Panc1 (cell line): ENCODE results near the gene NHEJ1. TPM values are rescaled to one million over a fixed set of nuclear protein-coding genes. Genes with fewer than 3 reads are reported as not detected.

Experiments used
- ATAC-seq: fragments of 200-7000 bp; cut with Tn5 transposase; 2 replicates; pipeline ENCODE4 v1.9.1; 2020; ENCODE audit warnings: mild to moderate bottlenecking, moderate library complexity
- BruUV-seq: library from RNA; stranded (reverse); fragments of 400-500 nt; replicated peaks from 2 replicates; lab custom pipeline; 2021; lab: Mats Ljungman, UMichigan
- CTCF ChIA-PET: fragments of 300-600 bp; sonication (Branson Sonifier 250); formaldehyde crosslinking; loops from one replicate; lab custom pipeline; 2022; ENCODE audit warnings: antibody characterized with exemption; lab: Charles Lee
- POLR2A ChIA-PET: fragments of 300-600 bp; sonication (Branson Sonifier 250); formaldehyde crosslinking; loops from one replicate; lab custom pipeline; 2022; ENCODE audit warnings: antibody characterized with exemption; lab: Charles Lee
- DNase-seq: peaks from one replicate; pipeline ENCODE4 v3.0.0-alpha.2; 2010; ENCODE audit warnings: low read depth, low spot score
- H3K27ac ChIP-seq: 2 replicates; pipeline ENCODE4 v1.5.1; 2011; ENCODE audit warnings: mild to moderate bottlenecking, low read length, inconsistent platforms
- H3K27me3 ChIP-seq: fragments of 200-500 bp; sonication (Bioruptor generic); 2 replicates; pipeline ENCODE4 v1.6.0; 2014; ENCODE audit warnings: low read length, inconsistent platforms; ENCODE audit not compliant: control insufficient read depth, insufficient read depth
- H3K36me3 ChIP-seq: fragments of 200-500 bp; sonication (Bioruptor generic); 2 replicates; pipeline ENCODE4 v1.5.1; 2014; ENCODE audit warnings: inconsistent platforms, mild to moderate bottlenecking, low read length, moderate library complexity; ENCODE audit not compliant: control insufficient read depth, insufficient read depth
- H3K4me1 ChIP-seq: 2 replicates; pipeline ENCODE4 v1.5.1; 2011; ENCODE audit warnings: inconsistent platforms, mild to moderate bottlenecking, low read length, moderate library complexity; ENCODE audit not compliant: control insufficient read depth, insufficient read depth
- H3K4me3 ChIP-seq, 2 experiments: 2 replicates each; pipeline ENCODE4 v1.5.1; 2011 to 2012; ENCODE audit warnings: low read depth in 2 of 2, low read length in 2 of 2, mild to moderate bottlenecking in 2 of 2, inconsistent platforms in 1 of 2, moderate library complexity in 1 of 2
- H3K9me3 ChIP-seq: fragments of 200-500 bp; sonication (Bioruptor generic); 2 replicates; pipeline ENCODE4 v1.5.1; 2014; ENCODE audit warnings: low read depth, mild to moderate bottlenecking, inconsistent platforms, low read length, moderate library complexity; ENCODE audit not compliant: control insufficient read depth, insufficient read depth
- CTCF ChIP-seq: fragments of 450-650 bp; IDR thresholded peaks from 2 replicates; pipeline ENCODE4 v1.5.1; 2017; ENCODE audit warnings: mild to moderate bottlenecking
- POLR2AphosphoS5 ChIP-seq: IDR thresholded peaks from 2 replicates; pipeline ENCODE4 v1.6.1; 2012; ENCODE audit warnings: mild to moderate bottlenecking, low read depth, low read length, moderate library complexity
- SIN3A ChIP-seq: IDR thresholded peaks from 2 replicates; pipeline ENCODE4 v1.6.1; 2012; ENCODE audit warnings: low read depth, mild to moderate bottlenecking, low read length, moderate library complexity, borderline replicate concordance; ENCODE audit not compliant: insufficient read depth
- TCF7L2 ChIP-seq: IDR thresholded peaks from 2 replicates; pipeline ENCODE4 v1.6.1; 2011; ENCODE audit warnings: mild to moderate bottlenecking, low read depth, low read length, inconsistent platforms
- in situ Hi-C: cut with HindIII; loops from 2 replicates; pipeline ENCODE4 v1.10.0; 2016; ENCODE audit warnings: low sequenced_read_pairs, low pct_unique_long_range_greater_than_20kb
- intact Hi-C: fragments of 100-400 bp; cut with micrococcal nuclease; formaldehyde crosslinking; loops from one replicate; pipeline ENCODE4 v1.10.0; 2022; ENCODE audit not compliant: unreplicated experiment
- total RNA-seq: library from RNA; stranded (reverse); gene quantifications from one replicate; pipeline ENCODE4 v1.2.1, GENCODE V29; 2021; ENCODE audit not compliant: unreplicated experiment
- TF ChIP-seq, protein P1 (sequence below), 2 experiments: IDR thresholded peaks; 2 replicates each; pipeline ENCODE4 v1.6.1; 2011 to 2012; ENCODE audit warnings: low read depth in 2 of 2, control low read depth in 1 of 2, low read length in 1 of 2, mild to moderate bottlenecking in 1 of 2, moderate library complexity in 1 of 2; ENCODE audit not compliant: insufficient read depth in 1 of 2

The NHEJ1 gene
- total RNA-seq, 1 experiment from 2014 or later, result 18.2 TPM

DNA sequence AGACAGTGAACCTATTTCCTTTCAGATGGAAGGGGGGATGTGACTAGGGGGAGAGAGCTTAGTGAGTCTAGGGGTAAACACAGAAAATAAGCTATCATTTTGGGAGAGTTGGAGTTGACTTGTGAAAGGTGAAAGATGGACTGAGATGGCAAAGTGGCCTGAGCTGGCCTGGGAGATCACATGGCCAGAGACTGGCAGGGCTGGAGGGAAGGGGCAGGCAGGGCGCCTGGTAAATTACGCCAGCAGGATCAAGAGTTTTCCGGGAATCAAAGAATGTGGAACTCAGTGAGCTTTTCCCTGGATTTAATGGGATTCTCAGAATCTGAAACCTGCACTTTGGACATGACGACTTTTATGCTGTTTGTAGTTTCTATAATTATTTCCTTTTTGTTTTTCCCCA is 118.5 kb downstream of the NHEJ1 start:
- intact Hi-C loops (no loop called here), in situ Hi-C loops (no loop called here)
- Histone ChIP-seq H3K27me3 (peaks cover 21% of the 10 kb centered on the region), H3K4me1 (no peaks in the 10 kb centered on the region), H3K27ac (no peak overlapping the region), H3K9me3 (no peaks in the 10 kb centered on the region), H3K4me3 (no peak overlapping the region), H3K36me3 (no peaks in the 10 kb centered on the region)
- no peak for TF ChIP-seq TCF7L2
- TF ChIP-seq SIN3A, result no peak
- TF ChIP-seq, protein P1, sequence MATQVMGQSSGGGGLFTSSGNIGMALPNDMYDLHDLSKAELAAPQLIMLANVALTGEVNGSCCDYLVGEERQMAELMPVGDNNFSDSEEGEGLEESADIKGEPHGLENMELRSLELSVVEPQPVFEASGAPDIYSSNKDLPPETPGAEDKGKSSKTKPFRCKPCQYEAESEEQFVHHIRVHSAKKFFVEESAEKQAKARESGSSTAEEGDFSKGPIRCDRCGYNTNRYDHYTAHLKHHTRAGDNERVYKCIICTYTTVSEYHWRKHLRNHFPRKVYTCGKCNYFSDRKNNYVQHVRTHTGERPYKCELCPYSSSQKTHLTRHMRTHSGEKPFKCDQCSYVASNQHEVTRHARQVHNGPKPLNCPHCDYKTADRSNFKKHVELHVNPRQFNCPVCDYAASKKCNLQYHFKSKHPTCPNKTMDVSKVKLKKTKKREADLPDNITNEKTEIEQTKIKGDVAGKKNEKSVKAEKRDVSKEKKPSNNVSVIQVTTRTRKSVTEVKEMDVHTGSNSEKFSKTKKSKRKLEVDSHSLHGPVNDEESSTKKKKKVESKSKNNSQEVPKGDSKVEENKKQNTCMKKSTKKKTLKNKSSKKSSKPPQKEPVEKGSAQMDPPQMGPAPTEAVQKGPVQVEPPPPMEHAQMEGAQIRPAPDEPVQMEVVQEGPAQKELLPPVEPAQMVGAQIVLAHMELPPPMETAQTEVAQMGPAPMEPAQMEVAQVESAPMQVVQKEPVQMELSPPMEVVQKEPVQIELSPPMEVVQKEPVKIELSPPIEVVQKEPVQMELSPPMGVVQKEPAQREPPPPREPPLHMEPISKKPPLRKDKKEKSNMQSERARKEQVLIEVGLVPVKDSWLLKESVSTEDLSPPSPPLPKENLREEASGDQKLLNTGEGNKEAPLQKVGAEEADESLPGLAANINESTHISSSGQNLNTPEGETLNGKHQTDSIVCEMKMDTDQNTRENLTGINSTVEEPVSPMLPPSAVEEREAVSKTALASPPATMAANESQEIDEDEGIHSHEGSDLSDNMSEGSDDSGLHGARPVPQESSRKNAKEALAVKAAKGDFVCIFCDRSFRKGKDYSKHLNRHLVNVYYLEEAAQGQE (IDR thresholded peaks at IDR 0.05; ENCODE audit: insufficient read depth in 1 of 2, low read depth in 2 of 2, low read length in 1 of 2), result no peak
- TF ChIP-seq CTCF, result no peak
- POLR2A ChIA-PET, result no interaction called here
- ATAC-seq, result no peak
- no TSS peak for BruUV-seq
- CTCF ChIA-PET, result interaction anchor here (2.6 kb wide), 1 partner anchor 12 kb away, joined by 21 read pairs; no protein-coding TSS in a partner anchor
- no peak for DNase-seq

DNA sequence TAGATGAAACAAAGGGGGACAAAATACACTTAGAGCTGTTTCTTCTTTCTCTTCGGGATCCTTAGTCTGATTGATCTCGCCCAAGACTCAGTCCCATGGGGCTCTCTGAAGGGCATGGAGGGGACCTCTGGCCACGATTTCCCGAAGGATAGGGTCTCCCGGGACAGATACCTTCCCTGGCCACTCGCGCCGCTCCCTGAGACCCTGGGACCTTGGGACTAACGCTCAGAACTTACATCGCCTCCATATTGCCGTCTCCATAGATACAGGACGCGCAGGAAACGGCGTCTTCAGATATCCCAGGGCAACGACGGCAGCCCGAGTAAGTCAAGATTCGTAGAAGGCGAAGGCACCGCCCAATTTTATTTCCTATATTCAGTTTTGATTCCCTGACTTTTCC is 119.4 kb downstream of the NHEJ1 start, which contains the start of gene CFAP65:
Gene CFAP65, minus strand, starts transcription at position 265 of the 400 bp plus-strand sequence. CDS start 2,468 bp downstream, outside the sequence.
- Histone ChIP-seq H3K9me3 (no peaks in the 10 kb centered on the region), H3K4me3 (peak within 1 kb of the TSS; percentile 69 to 78), H3K4me1 (no peaks in the 10 kb centered on the region), H3K27me3 (peaks cover 19% of the 10 kb centered on the region), H3K36me3 (no peaks in the 10 kb centered on the region), H3K27ac (no peak within 1 kb of the TSS)
- peak; percentile 88 for ATAC-seq
- no TSS peak for BruUV-seq
- in situ Hi-C loops, result no loop called here
- ChIA-PET CTCF (interaction anchor here (1.1 to 2.6 kb wide), 2 partner anchors 11 to 14 kb away, joined by 3 to 21 read pairs; no protein-coding TSS in a partner anchor), POLR2A (interaction anchor here (0.7 kb wide), 1 partner anchor 62 kb away, joined by 4 read pairs; no protein-coding TSS in a partner anchor)
- peak; percentile 10 for DNase-seq
- TF ChIP-seq, protein P1 (IDR thresholded peaks at IDR 0.05; ENCODE audit: insufficient read depth in 1 of 2, low read depth in 2 of 2, low read length in 1 of 2), result no peak
- TF ChIP-seq POLR2AphosphoS5, result no peak
- TF ChIP-seq SIN3A, result peak; percentile 100
- TF ChIP-seq TCF7L2, result peak; percentile 57; the same call in 1 of the 2 replicates
- TF ChIP-seq CTCF, result no peak
- intact Hi-C loops, result no loop called here
